Muscle of back (tissue), 11 donors: Measurements from ENCODE around the gene BRSK2. TPM values are rescaled to one million over a fixed set of nuclear protein-coding genes. Genes with fewer than 3 reads are reported as not detected.

ENCODE experiments used
- DNase-seq, 3 donors: peaks; one replicate each; pipeline versions ENCODE4 v3.0.0 to v3.0.0-alpha.2; 2013
- polyA plus RNA-seq, 10 donors: library from polyadenylated mRNA; unstranded; fragments of 120-200 nt; gene quantifications; one replicate each; pipeline ENCODE4 v1.2.1, GENCODE V29; 2013; ENCODE audit not compliant: insufficient read length in 10 of 10

BRSK2 gene
- polyA plus RNA-seq, 10 donors: 0.76 to 2.2 (median 1.4) TPM

- no peak for DNase-seq
These were observed 91.1 kb downstream of the BRSK2 start for GRCh38 chr11:1480555-1481482.

- no peak for DNase-seq
These were observed 91.7 kb downstream of the BRSK2 start for GRCh38 chr11:1481483-1481825.

- DNase-seq: no peak
These were observed 92.2 kb downstream of the BRSK2 start for GRCh38 chr11:1481861-1482441.

- no peak for DNase-seq
These were observed 93.1 kb downstream of the BRSK2 start for GRCh38 chr11:1482581-1483444.

GRCh38 chr11:1483445-1483961, 93.8 kb downstream of the BRSK2 start:
- DNase-seq: no peak

- DNase-seq: no peak
These were observed 94.4 kb downstream of the BRSK2 start for GRCh38 chr11:1484061-1484671.

DNA sequence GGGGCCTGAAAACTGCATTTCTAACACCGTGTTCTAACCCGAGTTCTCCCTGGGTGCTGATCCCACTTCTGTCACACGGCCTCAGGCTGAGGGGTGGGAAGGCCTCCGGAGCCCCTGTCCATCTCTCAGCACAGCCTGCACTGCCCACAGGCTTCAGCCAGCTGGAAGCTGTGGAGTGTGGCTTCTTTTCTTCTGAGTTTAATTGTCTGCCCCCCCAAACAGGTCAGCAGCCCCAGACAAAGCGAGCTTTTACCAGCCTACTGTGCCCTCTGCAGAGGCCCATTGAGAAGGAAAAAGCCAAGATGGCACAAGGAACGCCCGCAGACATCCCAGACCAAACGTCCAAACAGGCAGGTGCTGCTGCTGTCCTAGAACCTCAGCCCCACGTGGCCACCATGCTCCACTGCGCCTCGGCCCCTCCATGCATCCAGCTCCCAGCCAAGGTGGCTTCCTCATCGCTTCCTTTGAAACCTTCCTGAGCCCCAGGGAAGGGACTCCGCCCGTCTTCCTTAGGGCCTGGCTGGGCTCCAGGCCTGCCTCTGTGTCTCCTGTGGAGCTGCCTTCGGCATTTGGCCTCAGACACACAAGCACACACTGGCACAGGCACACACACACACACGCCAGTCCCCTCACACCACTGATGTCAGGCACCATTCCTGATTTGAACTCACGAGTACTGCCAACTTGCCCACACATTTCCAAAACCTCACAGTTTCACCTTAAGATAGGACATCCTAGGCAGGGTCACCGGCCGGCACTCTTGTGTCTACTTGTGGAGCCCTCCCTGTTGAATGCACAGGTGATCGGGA, 95.2 kb downstream of the BRSK2 start:
- no peak for DNase-seq

DNA sequence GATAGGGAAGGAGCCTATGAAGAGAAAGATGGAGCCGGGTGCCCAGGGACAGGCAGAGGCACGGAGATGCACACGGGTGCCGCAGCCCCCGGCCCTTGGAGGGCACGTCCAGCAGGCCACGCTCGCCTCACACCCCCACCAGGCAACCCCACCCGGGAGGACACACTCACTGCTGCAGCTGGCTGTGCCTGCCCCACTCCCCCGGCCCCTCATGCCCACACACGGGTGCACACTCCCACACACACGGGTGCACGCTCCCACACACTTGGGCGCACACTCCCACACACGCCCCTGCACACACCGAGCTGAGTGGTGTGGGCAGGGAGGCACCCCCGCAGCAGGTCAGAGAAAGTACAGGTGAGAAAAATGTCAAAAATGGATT, 95.8 kb downstream of the BRSK2 start:
- DNase-seq: no peak

- peak in 2 of 3 donors; percentile 28 to 66 for DNase-seq
These were observed 96.5 kb downstream of the BRSK2 start, which contains the start of gene MOB2 for GRCh38 chr11:1486054-1486825. MOB2 (minus strand) TSS chr11:1486779; CDS start chr11:1486556, 223 bp downstream.

DNA sequence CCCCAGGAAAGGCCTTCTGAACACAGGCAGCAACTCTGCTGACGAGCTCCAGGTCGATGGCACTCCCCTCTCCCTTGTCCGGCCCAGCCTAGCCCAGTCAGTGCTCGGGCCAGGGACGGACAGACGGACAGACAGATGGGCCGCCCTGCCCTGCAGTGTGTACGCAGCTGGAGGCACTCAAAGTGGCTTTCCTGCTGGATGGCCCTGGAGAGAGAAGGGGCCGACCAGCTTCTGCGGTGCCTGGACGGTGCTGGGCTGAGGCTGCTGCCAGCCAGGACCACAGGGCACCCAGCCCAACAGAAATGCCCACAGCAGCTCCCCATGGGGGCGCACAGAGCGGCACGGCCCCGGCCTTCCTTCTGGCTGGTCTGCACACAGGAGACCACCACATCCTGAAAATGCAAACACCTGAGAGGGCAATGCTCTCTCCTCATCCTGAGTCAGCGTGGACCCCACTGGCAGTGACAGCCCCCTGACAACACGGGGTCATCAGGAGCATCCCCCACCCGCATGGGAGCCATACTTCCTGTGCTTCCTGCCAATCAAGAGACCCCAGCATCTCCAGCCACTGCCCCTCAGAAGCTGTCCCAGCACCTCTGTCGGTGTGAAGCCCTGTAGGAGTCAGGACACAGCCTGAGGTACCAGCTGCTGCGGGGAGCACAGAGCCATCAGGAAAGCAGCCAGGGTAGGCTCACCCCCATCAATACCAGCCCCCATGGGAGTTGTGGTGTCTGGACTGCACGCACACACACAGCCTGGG, 97.5 kb downstream of the BRSK2 start:
- peak in 1 of 3 donors; percentile 43 for DNase-seq

GRCh38 chr11:1487851-1488574, 98.3 kb downstream of the BRSK2 start:
- peak in 1 of 3 donors; percentile 22 for DNase-seq

DNA sequence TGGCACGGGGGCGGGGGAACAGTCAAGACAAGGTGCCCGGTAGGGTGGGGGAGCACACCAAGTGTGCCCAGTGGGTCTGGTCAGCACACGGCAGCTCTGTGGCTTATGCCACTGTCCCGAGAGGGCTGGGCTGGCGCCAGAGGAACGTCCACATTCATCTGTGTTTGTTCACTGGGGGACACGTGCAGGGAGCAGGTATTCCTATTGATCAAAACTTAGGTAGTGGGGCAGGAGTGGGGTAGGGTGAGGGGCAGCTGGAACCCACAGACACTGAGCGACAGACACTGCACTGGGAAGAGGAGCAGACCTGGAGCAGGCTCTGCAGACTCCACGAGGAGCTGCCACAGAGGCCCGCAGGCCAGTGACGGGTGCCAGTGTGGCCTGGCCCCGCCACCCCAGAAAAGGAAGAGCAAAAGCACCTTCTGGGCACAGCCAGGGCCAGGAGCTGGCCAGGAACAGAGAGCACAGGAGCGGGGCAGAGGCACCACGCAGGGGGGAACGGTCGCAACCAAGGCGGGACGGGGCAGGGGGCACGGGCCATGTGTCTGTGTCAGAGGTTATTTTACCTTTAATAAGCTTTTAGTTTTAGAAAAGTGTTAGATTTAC, 98.9 kb downstream of the BRSK2 start:
- DNase-seq: no peak

DNA sequence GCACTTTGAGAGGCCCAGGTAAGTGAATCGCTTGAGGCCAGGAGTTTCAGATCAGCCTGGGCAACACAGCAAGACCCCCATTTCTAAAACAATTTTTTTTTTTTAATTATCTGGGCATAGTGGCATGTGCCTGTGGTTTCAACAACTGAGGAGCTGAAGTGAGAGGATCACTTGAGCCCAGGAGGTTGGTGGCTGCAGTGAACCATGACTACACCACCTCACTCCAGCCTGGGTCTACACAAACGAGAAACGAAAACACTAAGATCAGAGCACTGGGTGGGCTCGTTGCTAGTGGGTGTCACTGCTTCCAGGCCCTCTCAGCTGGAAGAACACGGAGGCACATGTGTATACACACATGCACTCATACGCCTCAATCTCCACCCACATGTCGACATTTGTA, 100.9 kb downstream of the BRSK2 start:
- DNase-seq: no peak

- DNase-seq: no peak
These were observed 101.6 kb downstream of the BRSK2 start for GRCh38 chr11:1491379-1491778.

DNA sequence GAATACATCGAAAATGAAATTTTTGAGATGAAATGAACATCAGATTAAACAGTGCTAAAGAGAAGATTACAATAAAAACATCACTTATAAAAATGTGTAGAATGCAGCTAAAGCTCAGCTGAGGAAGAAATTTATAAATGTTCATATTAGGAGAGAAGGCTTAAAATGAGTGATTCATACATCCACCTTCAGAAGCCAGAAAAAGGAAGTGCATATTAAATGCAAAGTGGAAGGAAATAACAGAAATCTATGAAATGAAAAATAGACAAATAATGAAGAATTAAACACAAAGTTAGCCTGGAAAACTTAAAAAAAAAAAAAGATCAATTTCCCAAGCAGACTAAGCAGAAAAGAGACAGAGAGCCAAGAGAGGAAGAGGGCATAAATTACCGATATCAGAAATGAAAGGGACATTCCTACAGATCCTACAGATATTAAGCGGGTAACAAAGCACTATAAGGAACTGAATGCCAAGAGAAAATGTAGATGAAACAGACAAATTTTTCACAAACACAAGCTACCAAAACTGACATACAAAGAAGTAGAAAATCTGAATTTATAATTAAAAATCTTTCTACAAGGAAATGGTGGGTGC, 104.0 kb downstream of the BRSK2 start:
- DNase-seq: no peak

DNA sequence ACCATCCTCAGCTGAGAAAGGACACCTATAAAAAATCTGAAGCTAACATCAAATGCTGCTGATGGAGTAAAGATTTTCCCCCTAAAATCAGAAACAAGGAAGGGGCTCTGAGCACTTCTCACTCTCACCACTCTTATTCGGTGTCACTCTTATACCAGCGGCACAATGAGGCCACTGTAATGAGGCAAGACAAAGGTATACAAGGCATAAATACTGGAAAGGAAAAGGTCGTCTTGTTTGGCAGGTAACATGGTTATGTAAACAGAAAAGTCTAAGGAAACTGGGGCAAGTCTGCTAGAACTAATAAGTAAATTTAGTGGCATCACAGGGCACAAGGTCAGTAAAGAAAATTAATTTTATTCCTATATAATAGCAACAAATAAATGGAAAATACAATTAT, 104.9 kb downstream of the BRSK2 start:
- DNase-seq: no peak

DNA sequence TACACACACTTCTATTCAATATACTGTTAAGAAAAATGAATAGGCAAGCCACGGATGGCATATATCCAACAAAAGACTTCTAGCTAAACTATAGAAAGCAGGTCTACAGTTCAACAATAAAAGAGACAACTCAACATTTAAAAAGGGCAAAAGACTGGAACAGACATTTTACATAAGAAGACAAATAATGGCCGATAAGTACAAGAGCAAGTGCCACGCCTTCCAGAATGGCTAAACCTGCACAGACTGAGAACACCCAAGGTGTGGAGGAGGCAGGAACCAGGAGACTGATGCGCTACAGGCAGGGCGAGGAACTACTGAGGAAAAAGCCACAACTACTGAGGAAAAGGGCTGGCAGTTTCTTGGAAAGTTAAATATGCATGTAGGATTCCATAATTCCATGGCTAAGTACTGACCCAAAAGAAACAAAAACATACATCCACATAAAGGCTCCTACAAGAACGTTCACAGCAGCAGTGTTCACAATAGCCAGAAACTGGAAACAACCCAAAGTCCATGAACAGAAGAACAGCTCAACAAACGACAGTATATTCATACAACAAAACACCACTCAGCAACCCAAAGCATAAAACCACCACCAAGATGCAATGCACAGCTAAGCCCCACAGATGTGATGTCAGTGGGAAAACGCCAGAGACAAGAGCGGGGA, 106.5 kb downstream of the BRSK2 start:
- no peak for DNase-seq
